SK-N-SH (cell line): ENCODE results near the gene SPATC1L. TPM values are rescaled to one million over a fixed set of nuclear protein-coding genes. Genes with fewer than 3 reads are reported as not detected.

Experiments
- CTCF ChIA-PET: fragments of 300-600, 350-600 bp; formaldehyde crosslinking; extraction: SDS; loops from one replicate; lab custom pipeline; 2021; lab: Yijun Ruan, JAX
- POLR2A ChIA-PET: fragments of 350-600 bp; sonication (Branson Sonifier 250); formaldehyde crosslinking; extraction: SDS; loops from one replicate; lab custom pipeline; 2020; ENCODE audit warnings: antibody characterized with exemption, inconsistent platforms; lab: Yijun Ruan, JAX
- DNase-seq: peaks from one replicate; pipeline ENCODE4 v3.0.0; 2012
- H2AFZ ChIP-seq: fragments of 200-600 bp; sonication (generic); 2 replicates; pipeline ENCODE4 v1.8.1; 2016; ENCODE audit warnings: antibody characterized with exemption, mild to moderate bottlenecking, low read depth
- H3F3A ChIP-seq: fragments of 200-600 bp; sonication (generic); replicated peaks from 2 replicates; pipeline ENCODE3; 2016; ENCODE audit warnings: antibody characterized with exemption, mild to moderate bottlenecking; ENCODE audit not compliant: insufficient read depth
- H3K27ac ChIP-seq, 2 experiments: fragments of 200-500 bp in 1 of 2; fragments of 200-600 bp in 1 of 2; sonication (Bioruptor generic) in 1 of 2; sonication (generic), shearing (Covaris generic) in 1 of 2; 2 replicates each; pipeline versions ENCODE4 v1.5.1 to v1.6.1; 2014 to 2016; ENCODE audit warnings: low read depth in 2 of 2, inconsistent platforms in 1 of 2, low read length in 1 of 2, mild to moderate bottlenecking in 1 of 2, mixed read lengths in 1 of 2
- H3K27me3 ChIP-seq: fragments of 200-600 bp; sonication (generic), shearing (Covaris generic); 2 replicates; pipeline ENCODE4 v1.6.1; 2016; ENCODE audit warnings: mixed run types; ENCODE audit not compliant: insufficient read depth
- H3K36me3 ChIP-seq, 2 experiments: fragments of 200-500 bp in 1 of 2; fragments of 200-600 bp in 1 of 2; sonication (Bioruptor generic) in 1 of 2; sonication (generic) in 1 of 2; replicated peaks in 1 of 2; 2 replicates each; pipeline versions ENCODE3 to v1.5.1; 2014 to 2016; ENCODE audit warnings: low read length in 1 of 2, mild to moderate bottlenecking in 1 of 2; ENCODE audit not compliant: insufficient read depth in 2 of 2, control insufficient read depth in 1 of 2
- H3K4me1 ChIP-seq, 2 experiments: fragments of 200-500 bp in 1 of 2; fragments of 200-600 bp in 1 of 2; sonication (Bioruptor generic) in 1 of 2; sonication (generic), shearing (Covaris generic) in 1 of 2; 2 replicates each; pipeline versions ENCODE4 v1.5.1 to v1.6.1; 2014 to 2016; ENCODE audit warnings: low read depth in 1 of 2, low read length in 1 of 2, mixed run types in 1 of 2; ENCODE audit not compliant: insufficient read depth in 2 of 2, control insufficient read depth in 1 of 2
- H3K4me2 ChIP-seq: fragments of 200-600 bp; sonication (generic), shearing (Covaris generic); 2 replicates; pipeline ENCODE4 v1.6.1; 2017; ENCODE audit warnings: mixed run types
- H3K4me3 ChIP-seq, 2 experiments: fragments of 200-500 bp in 1 of 2; fragments of 200-600 bp in 1 of 2; sonication (Bioruptor generic) in 1 of 2; sonication (generic), shearing (Covaris generic) in 1 of 2; 2 replicates each; pipeline versions ENCODE4 v1.5.1 to v1.8.1; 2014 to 2016; ENCODE audit warnings: low read depth in 2 of 2, inconsistent platforms in 1 of 2, low read length in 1 of 2, mild to moderate bottlenecking in 1 of 2, mixed read lengths in 1 of 2, moderate library complexity in 1 of 2
- H3K79me2 ChIP-seq: fragments of 200-600 bp; sonication (generic); 2 replicates; pipeline ENCODE4 v1.8.1; 2017; ENCODE audit warnings: mild to moderate bottlenecking; ENCODE audit not compliant: insufficient read depth
- H3K9ac ChIP-seq: fragments of 200-600 bp; sonication (generic); 2 replicates; pipeline ENCODE4 v1.6.1; 2017; ENCODE audit warnings: mixed run types
- H3K9me2 ChIP-seq: fragments of 200-600 bp; sonication (generic); 2 replicates; pipeline ENCODE4 v1.6.1; 2017; ENCODE audit warnings: mixed run types
- H3K9me3 ChIP-seq: fragments of 200-600 bp; sonication (generic); 2 replicates; pipeline ENCODE4 v1.6.1; 2017; ENCODE audit warnings: mixed run types, mild to moderate bottlenecking, moderate library complexity
- H4K20me1 ChIP-seq: fragments of 200-600 bp; sonication (generic); 2 replicates; pipeline ENCODE4 v1.6.1; 2017; ENCODE audit warnings: mild to moderate bottlenecking, mixed run types; ENCODE audit not compliant: insufficient read depth
- ELF1 ChIP-seq: IDR thresholded peaks from 2 replicates; pipeline ENCODE4 v1.4.0; 2012
- EP300 ChIP-seq, 2 experiments: IDR thresholded peaks; 2 replicates each; pipeline versions ENCODE4 v1.4.0 to v1.6.1; 2012; ENCODE audit warnings: borderline replicate concordance in 1 of 2, low read depth in 1 of 2, low read length in 1 of 2
- FOSL2 ChIP-seq: IDR thresholded peaks from 2 replicates; pipeline ENCODE4 v1.4.0; 2012; ENCODE audit warnings: low read depth, mild to moderate bottlenecking, moderate library complexity, borderline replicate concordance
- FOXJ3 ChIP-seq: sonication (generic); formaldehyde crosslinking; IDR thresholded peaks from 2 replicates; pipeline ENCODE4 v1.5.1; 2020; ENCODE audit warnings: mild to moderate bottlenecking, missing genetic modification reagents
- FOXM1 ChIP-seq: IDR thresholded peaks from 2 replicates; pipeline ENCODE4 v1.4.0; 2012; ENCODE audit warnings: low read depth, mild to moderate bottlenecking
- GATA2 ChIP-seq: sonication (generic); formaldehyde crosslinking; IDR thresholded peaks from 2 replicates; pipeline ENCODE4 v1.5.0; 2020; ENCODE audit warnings: mild to moderate bottlenecking, missing genetic modification reagents
- JUND ChIP-seq: IDR thresholded peaks from 2 replicates; pipeline ENCODE4 v1.4.0; 2012
- NRF1 ChIP-seq: IDR thresholded peaks from 2 replicates; pipeline ENCODE4 v1.6.1; 2012; ENCODE audit warnings: low read depth, mild to moderate bottlenecking, low read length
- RAD21 ChIP-seq: IDR thresholded peaks from 2 replicates; pipeline ENCODE4 v1.6.1; 2012; ENCODE audit warnings: mild to moderate bottlenecking, low read length
- RFX5 ChIP-seq: IDR thresholded peaks from 2 replicates; pipeline ENCODE4 v1.6.1; 2012; ENCODE audit warnings: mild to moderate bottlenecking, improper control_type of control experiment, low read length
- RXRA ChIP-seq: IDR thresholded peaks from 2 replicates; pipeline ENCODE4 v1.4.0; 2012; ENCODE audit warnings: low read depth, mild to moderate bottlenecking, borderline replicate concordance
- SIN3A ChIP-seq: IDR thresholded peaks from 2 replicates; pipeline ENCODE4 v1.6.1; 2012; ENCODE audit warnings: low read depth, mild to moderate bottlenecking, low read length, moderate library complexity, borderline replicate concordance
- SMC3 ChIP-seq: IDR thresholded peaks from 2 replicates; pipeline ENCODE4 v1.6.1; 2012; ENCODE audit warnings: low read depth, low read length, improper control_type of control experiment
- TAF1 ChIP-seq: IDR thresholded peaks from 2 replicates; pipeline ENCODE4 v1.6.1; 2012; ENCODE audit warnings: low read depth, mild to moderate bottlenecking, low read length, moderate library complexity, borderline replicate concordance
- TEAD4 ChIP-seq: IDR thresholded peaks from 2 replicates; pipeline ENCODE4 v1.4.0; 2012; ENCODE audit warnings: mild to moderate bottlenecking, borderline replicate concordance; ENCODE audit not compliant: insufficient read depth
- WGBS: methylation state at CpG from one replicate; pipeline ENCODE4 v1.1.6; 2017; ENCODE audit warnings: low lambda C conversion rate; 5-methylcytosine and 5-hydroxymethylcytosine counted together
- polyA plus RNA-seq, 3 experiments: library from polyadenylated mRNA; depleted of rRNA; stranded (reverse); fragments of >200 nt; gene quantifications; 2 replicates each; pipeline ENCODE4 v1.2.3, GENCODE V29; 2012
- TF ChIP-seq, protein P1 (sequence below): IDR thresholded peaks from 2 replicates; pipeline ENCODE4 v1.6.1; 2012; ENCODE audit warnings: mild to moderate bottlenecking, low read depth, low read length, moderate library complexity
- TF ChIP-seq, protein P2 (sequence below): IDR thresholded peaks from 2 replicates; pipeline ENCODE4 v1.4.0; 2012; ENCODE audit warnings: low read depth, borderline replicate concordance
- TF ChIP-seq, protein P3 (sequence below): fragments of 150-350 bp; IDR thresholded peaks from 2 replicates; pipeline ENCODE4 v1.6.1; 2017; ENCODE audit warnings: antibody characterized with exemption, low read length, low read depth, borderline replicate concordance

The SPATC1L gene
- polyA plus RNA-seq, 1 of the 3 experiments (the other 2 are of a cell fraction) = 8.3 TPM

DNA sequence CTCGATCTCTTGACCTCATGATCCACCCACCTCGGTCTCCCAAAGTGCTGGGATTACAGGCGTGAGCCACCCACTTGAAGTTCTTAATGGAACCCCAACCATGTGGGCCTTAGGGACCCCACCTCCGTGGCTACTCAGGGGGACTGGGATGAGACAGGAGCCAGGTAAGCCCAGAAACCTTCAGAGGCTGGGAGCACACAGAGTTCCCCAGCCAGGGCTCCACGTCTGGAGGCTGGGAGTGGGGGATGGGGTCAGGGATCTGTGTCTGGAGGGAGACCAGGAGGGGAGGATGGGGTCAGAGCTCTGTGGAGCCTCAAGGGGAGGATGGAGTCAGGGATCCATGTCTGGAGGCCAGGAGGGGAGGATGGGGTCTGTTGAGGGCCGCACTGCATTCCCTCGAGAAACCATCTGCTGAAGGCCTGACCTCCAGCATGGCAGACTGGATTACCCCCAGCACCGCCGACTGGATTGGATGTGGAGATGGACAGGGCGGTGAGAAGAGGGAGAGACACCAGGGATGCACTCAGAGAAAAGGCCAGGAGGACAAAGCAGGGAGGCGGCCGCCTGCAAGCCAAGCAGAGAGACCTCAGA lies 26.8 kb downstream of the SPATC1L start:
- DNase-seq = no peak
- CTCF ChIA-PET = no interaction called here
- Histone ChIP-seq H3F3A (no peaks in the 10 kb centered on the region), H3K79me2 (no peaks in the 10 kb centered on the region), H3K36me3 (no peaks in the 10 kb centered on the region), H4K20me1 (no peaks in the 10 kb centered on the region), H3K9me3 (no peaks in the 10 kb centered on the region), H2AFZ (no peak overlapping the region), H3K9ac (no peak overlapping the region), H3K4me2 (no peak overlapping the region), H3K4me1 (peaks cover 0 to 4% of the 10 kb centered on the region in 2 experiments; a peak in 2 of 4 replicates), H3K27me3 (no peaks in the 10 kb centered on the region), H3K9me2 (no peaks in the 10 kb centered on the region), H3K27ac (no peak overlapping the region), H3K4me3 (no peak overlapping the region)
- POLR2A ChIA-PET = no interaction called here
- TF ChIP-seq, protein P1, sequence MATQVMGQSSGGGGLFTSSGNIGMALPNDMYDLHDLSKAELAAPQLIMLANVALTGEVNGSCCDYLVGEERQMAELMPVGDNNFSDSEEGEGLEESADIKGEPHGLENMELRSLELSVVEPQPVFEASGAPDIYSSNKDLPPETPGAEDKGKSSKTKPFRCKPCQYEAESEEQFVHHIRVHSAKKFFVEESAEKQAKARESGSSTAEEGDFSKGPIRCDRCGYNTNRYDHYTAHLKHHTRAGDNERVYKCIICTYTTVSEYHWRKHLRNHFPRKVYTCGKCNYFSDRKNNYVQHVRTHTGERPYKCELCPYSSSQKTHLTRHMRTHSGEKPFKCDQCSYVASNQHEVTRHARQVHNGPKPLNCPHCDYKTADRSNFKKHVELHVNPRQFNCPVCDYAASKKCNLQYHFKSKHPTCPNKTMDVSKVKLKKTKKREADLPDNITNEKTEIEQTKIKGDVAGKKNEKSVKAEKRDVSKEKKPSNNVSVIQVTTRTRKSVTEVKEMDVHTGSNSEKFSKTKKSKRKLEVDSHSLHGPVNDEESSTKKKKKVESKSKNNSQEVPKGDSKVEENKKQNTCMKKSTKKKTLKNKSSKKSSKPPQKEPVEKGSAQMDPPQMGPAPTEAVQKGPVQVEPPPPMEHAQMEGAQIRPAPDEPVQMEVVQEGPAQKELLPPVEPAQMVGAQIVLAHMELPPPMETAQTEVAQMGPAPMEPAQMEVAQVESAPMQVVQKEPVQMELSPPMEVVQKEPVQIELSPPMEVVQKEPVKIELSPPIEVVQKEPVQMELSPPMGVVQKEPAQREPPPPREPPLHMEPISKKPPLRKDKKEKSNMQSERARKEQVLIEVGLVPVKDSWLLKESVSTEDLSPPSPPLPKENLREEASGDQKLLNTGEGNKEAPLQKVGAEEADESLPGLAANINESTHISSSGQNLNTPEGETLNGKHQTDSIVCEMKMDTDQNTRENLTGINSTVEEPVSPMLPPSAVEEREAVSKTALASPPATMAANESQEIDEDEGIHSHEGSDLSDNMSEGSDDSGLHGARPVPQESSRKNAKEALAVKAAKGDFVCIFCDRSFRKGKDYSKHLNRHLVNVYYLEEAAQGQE = no peak
- TF ChIP-seq RAD21 = no peak
- no peak for TF ChIP-seq NRF1
- TF ChIP-seq, protein P2, sequence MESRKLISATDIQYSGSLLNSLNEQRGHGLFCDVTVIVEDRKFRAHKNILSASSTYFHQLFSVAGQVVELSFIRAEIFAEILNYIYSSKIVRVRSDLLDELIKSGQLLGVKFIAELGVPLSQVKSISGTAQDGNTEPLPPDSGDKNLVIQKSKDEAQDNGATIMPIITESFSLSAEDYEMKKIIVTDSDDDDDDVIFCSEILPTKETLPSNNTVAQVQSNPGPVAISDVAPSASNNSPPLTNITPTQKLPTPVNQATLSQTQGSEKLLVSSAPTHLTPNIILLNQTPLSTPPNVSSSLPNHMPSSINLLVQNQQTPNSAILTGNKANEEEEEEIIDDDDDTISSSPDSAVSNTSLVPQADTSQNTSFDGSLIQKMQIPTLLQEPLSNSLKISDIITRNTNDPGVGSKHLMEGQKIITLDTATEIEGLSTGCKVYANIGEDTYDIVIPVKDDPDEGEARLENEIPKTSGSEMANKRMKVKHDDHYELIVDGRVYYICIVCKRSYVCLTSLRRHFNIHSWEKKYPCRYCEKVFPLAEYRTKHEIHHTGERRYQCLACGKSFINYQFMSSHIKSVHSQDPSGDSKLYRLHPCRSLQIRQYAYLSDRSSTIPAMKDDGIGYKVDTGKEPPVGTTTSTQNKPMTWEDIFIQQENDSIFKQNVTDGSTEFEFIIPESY = no peak
- TF ChIP-seq RXRA = no peak
- no peak for TF ChIP-seq JUND
- TF ChIP-seq RFX5 = no peak
- no peak for TF ChIP-seq FOSL2
- no peak for TF ChIP-seq TAF1
- no peak for TF ChIP-seq GATA2
- no peak for TF ChIP-seq FOXM1
- TF ChIP-seq SMC3 = no peak
- TF ChIP-seq, protein P3, sequence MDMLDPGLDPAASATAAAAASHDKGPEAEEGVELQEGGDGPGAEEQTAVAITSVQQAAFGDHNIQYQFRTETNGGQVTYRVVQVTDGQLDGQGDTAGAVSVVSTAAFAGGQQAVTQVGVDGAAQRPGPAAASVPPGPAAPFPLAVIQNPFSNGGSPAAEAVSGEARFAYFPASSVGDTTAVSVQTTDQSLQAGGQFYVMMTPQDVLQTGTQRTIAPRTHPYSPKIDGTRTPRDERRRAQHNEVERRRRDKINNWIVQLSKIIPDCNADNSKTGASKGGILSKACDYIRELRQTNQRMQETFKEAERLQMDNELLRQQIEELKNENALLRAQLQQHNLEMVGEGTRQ = no peak
- TF ChIP-seq FOXJ3 (CRISPR knock-in tag) = no peak
- TF ChIP-seq SIN3A = no peak
- TF ChIP-seq TEAD4 = no peak
- no peak for TF ChIP-seq ELF1
- TF ChIP-seq EP300 (IDR thresholded peaks at IDR 0.05; ENCODE audit: borderline replicate concordance in 1 of 2, low read depth in 1 of 2, low read length in 1 of 2) = no peak
- 78% methylated on average over 10 of the region's 12 CpGs for WGBS
